ENCODE results near the gene THOC7.

DNA sequence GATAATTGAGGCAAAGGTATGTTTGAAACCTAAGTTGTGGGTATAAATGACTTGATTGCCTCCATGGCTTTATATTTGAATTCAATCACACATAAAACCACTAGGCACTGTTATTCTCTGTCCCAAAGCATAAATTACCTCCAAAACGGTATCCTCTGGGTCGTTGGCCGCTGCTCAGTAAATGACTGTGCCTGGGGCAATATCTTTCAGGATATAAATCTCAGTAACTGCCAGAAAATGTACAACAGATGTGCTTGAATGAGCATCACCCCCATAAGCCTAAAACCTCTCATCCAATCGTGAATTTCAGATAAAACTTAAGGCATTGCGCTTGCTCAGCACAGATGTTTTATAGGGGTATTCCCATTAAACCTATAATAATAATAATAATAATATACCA, 63.5 kb downstream of the THOC7 start:
- TF ChIP-seq POLR2AphosphoS5 (IDR thresholded peaks at IDR 0.05) (no peak), POLR2A (IDR thresholded peaks at IDR 0.05; ENCODE audit: low read depth) (no peak), EP300 (IDR thresholded peaks at IDR 0.05) (no peak)
- TF ChIP-seq, protein P1, sequence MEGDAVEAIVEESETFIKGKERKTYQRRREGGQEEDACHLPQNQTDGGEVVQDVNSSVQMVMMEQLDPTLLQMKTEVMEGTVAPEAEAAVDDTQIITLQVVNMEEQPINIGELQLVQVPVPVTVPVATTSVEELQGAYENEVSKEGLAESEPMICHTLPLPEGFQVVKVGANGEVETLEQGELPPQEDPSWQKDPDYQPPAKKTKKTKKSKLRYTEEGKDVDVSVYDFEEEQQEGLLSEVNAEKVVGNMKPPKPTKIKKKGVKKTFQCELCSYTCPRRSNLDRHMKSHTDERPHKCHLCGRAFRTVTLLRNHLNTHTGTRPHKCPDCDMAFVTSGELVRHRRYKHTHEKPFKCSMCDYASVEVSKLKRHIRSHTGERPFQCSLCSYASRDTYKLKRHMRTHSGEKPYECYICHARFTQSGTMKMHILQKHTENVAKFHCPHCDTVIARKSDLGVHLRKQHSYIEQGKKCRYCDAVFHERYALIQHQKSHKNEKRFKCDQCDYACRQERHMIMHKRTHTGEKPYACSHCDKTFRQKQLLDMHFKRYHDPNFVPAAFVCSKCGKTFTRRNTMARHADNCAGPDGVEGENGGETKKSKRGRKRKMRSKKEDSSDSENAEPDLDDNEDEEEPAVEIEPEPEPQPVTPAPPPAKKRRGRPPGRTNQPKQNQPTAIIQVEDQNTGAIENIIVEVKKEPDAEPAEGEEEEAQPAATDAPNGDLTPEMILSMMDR (IDR thresholded peaks at IDR 0.05) = no peak
